HepG2 (cell line): Measurements from ENCODE around the gene SIK2. TPM values are rescaled to one million over a fixed set of nuclear protein-coding genes. Genes with fewer than 3 reads are reported as not detected.

Experiments used
- ARHGAP35 ChIP-seq: sonication (generic); formaldehyde crosslinking; IDR thresholded peaks from 2 replicates; pipeline ENCODE4 v1.9.0; 2022; ENCODE audit warnings: mild to moderate bottlenecking, inconsistent platforms, moderate library complexity, missing genetic modification reagents, borderline replicate concordance
- CCDC6 ChIP-seq: sonication (generic); formaldehyde crosslinking; IDR thresholded peaks from 2 replicates; pipeline ENCODE4 v1.8.1; 2022; ENCODE audit warnings: mild to moderate bottlenecking, missing genetic modification reagents, moderate library complexity
- EED ChIP-seq: sonication (generic); formaldehyde crosslinking; IDR thresholded peaks from 2 replicates; pipeline ENCODE4 v1.5.0; 2020; ENCODE audit warnings: mild to moderate bottlenecking, missing genetic modification reagents
- FOXA1 ChIP-seq, 2 experiments: fragments of 450-650 bp in 1 of 2; sonication (generic) in 1 of 2; formaldehyde crosslinking in 1 of 2; IDR thresholded peaks; 2 replicates each; pipeline versions ENCODE4 v1.4.0 to v1.6.1; 2016 to 2020; ENCODE audit warnings: missing genetic modification reagents in 1 of 2
- GATAD1 ChIP-seq: IDR thresholded peaks from 2 replicates; pipeline ENCODE4 v1.6.1; 2016; ENCODE audit warnings: missing genetic modification reagents, missing compliant biosample characterization
- HMGA1 ChIP-seq: sonication (generic); formaldehyde crosslinking; conservative IDR thresholded peaks from 2 replicates; pipeline ENCODE4 v1.4.0; 2020; ENCODE audit warnings: missing genetic modification reagents
- KDM5B ChIP-seq: sonication (generic); formaldehyde crosslinking; IDR thresholded peaks from 2 replicates; pipeline ENCODE4 v1.4.0; 2020; ENCODE audit warnings: missing genetic modification reagents, mild to moderate bottlenecking, borderline replicate concordance
- NFE2L2 ChIP-seq: fragments of 150-350 bp; IDR thresholded peaks from 2 replicates; pipeline ENCODE4 v1.6.1; 2014; ENCODE audit warnings: low read length
- POLR2G ChIP-seq: fragments of 200-400 bp; formaldehyde crosslinking; IDR thresholded peaks from 2 replicates; pipeline ENCODE4 v1.6.1; 2018; ENCODE audit warnings: mild to moderate bottlenecking, low read depth, low read length, moderate library complexity
- RORA ChIP-seq: sonication (generic); formaldehyde crosslinking; IDR thresholded peaks from 2 replicates; pipeline ENCODE4 v1.5.0; 2020; ENCODE audit warnings: mild to moderate bottlenecking, missing genetic modification reagents, moderate library complexity
- SMARCE1 ChIP-seq: fragments of 450-650 bp; IDR thresholded peaks from 2 replicates; pipeline ENCODE4 v1.6.1; 2017; ENCODE audit warnings: borderline replicate concordance
- SOX6 ChIP-seq, 2 experiments: fragments of 450-650 bp in 1 of 2; sonication (generic) in 1 of 2; formaldehyde crosslinking in 1 of 2; IDR thresholded peaks; 2 replicates each; pipeline versions ENCODE4 v1.4.0 to v1.6.1; 2017 to 2020; ENCODE audit warnings: antibody characterized with exemption in 1 of 2, mild to moderate bottlenecking in 1 of 2, missing genetic modification reagents in 1 of 2
- TP53 ChIP-seq: sonication (generic); formaldehyde crosslinking; conservative IDR thresholded peaks from 2 replicates; pipeline ENCODE4 v1.4.0; 2020; ENCODE audit warnings: missing genetic modification reagents
- TSC22D2 ChIP-seq: sonication (generic); formaldehyde crosslinking; IDR thresholded peaks from 2 replicates; pipeline ENCODE4 v1.5.1; 2020; ENCODE audit warnings: missing genetic modification reagents, mild to moderate bottlenecking, borderline replicate concordance
- XBP1 ChIP-seq: sonication (generic); formaldehyde crosslinking; IDR thresholded peaks from 2 replicates; pipeline ENCODE4 v1.5.0; 2020; ENCODE audit warnings: missing genetic modification reagents
- ZNF264 ChIP-seq: sonication (generic); formaldehyde crosslinking; IDR thresholded peaks from 2 replicates; pipeline ENCODE4 v1.4.0; 2020; ENCODE audit warnings: missing genetic modification reagents
- ZSCAN12 ChIP-seq: sonication (generic); formaldehyde crosslinking; IDR thresholded peaks from 2 replicates; pipeline ENCODE4 v1.9.0; 2021; ENCODE audit warnings: mild to moderate bottlenecking, missing genetic modification reagents
- polyA plus RNA-seq, 8 experiments: library from polyadenylated mRNA; depleted of rRNA in 3 of 8; stranded (reverse) in 7 of 8; unstranded in 1 of 8; fragments of >200 nt; fragmentation: Illumina TruSeq in 4 of 8; extraction: Trizol in 4 of 8; gene quantifications; 2 replicates each; pipeline versions ENCODE4 v1.2.1 to v1.2.3, GENCODE V29; 2011 to 2016; ENCODE audit warnings: low read depth in 4 of 8, missing spikeins in 1 of 8, mixed read lengths in 1 of 8; ENCODE audit not compliant: insufficient read depth in 1 of 8
- total RNA-seq, 5 experiments: library from RNA; depleted of rRNA; stranded (reverse); fragments of >200 nt; fragmentation: Illumina TruSeq; extraction: Trizol; gene quantifications; 2 replicates each; pipeline ENCODE4 v1.2.3, GENCODE V29; 2016; ENCODE audit warnings: low read depth in 1 of 5
- TF ChIP-seq, protein P1 (sequence below): sonication (generic); formaldehyde crosslinking; IDR thresholded peaks from 2 replicates; pipeline ENCODE4 v1.4.0; 2020; ENCODE audit warnings: missing genetic modification reagents
- TF ChIP-seq, protein P2 (sequence below): sonication (generic); formaldehyde crosslinking; IDR thresholded peaks from 2 replicates; pipeline ENCODE4 v1.5.0; 2020; ENCODE audit warnings: missing genetic modification reagents, mild to moderate bottlenecking, borderline replicate concordance
- TF ChIP-seq, protein P3 (sequence below): sonication (generic); formaldehyde crosslinking; IDR thresholded peaks from 2 replicates; pipeline ENCODE4 v1.4.0; 2020; ENCODE audit warnings: mild to moderate bottlenecking, missing genetic modification reagents

SIK2 gene
- total and polyA plus RNA-seq, 2 of the 13 experiments (the other 11 are each of a cell fraction or from before 2014, with no cell fraction given) = 8.1 to 15.4 TPM

DNA sequence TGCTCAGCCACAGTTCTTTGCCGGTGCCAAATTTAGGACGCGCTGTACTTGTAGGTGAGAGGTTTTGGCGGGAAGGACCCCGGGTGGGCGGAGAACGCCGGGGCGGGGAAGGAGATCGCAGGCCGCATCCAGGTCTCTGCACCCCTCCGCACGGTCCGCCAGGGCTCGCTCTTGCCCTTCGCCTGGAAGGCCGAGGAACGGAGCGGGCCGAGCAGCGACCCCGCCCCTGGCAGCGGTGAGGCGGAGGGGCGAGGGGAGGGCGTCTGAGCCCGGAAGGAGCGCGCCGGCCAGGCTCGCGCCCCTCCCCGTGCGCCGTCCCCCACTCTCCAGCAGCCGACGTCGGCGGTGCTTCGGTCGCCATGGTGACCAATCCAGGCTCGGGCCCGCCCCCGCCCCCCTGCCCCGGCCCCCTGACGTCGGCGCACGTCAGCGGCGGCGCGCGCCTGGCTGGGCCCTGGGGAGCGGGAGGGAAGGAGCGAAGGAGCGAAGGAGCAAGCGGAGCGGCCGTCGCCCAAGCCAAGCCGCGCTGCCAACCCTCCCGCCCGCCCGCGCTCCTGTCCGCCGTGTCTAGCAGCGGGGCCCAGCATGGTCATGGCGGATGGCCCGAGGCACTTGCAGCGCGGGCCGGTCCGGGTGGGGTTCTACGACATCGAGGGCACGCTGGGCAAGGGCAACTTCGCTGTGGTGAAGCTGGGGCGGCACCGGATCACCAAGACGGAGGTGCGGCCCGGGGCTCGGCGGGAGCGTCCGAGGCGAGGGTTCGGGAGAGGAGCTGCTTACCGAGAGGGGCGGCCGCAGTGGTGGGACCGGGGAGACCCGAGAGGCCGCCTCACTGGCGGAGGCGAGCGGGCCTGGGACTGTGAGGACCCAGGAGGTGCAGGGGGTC is at the start of gene SIK2 (continued):
- TF ChIP-seq FOXA1 (IDR thresholded peaks at IDR 0.05) (no peak), FOXA1 (CRISPR knock-in tag; IDR thresholded peaks at IDR 0.05) (peak; percentile 54), GATAD1 (CRISPR knock-in tag) (peak; percentile 64), SMARCE1 (no peak), CCDC6 (CRISPR knock-in tag) (peak; percentile 88; the same call in 1 of the 2 replicates), SOX6 (IDR thresholded peaks at IDR 0.05) (no peak), SOX6 (CRISPR knock-in tag; IDR thresholded peaks at IDR 0.05) (peak; percentile 83), ZSCAN12 (CRISPR knock-in tag) (no peak), KDM5B (CRISPR knock-in tag) (peak; percentile 84; the same call in 1 of the 2 replicates), EED (0 out of 2 replicates have a peak, but pooled peaks have one; percentile 16), POLR2G (no peak), HMGA1 (CRISPR knock-in tag) (no peak), ZNF264 (CRISPR knock-in tag) (no peak), RORA (CRISPR knock-in tag) (no peak), TP53 (CRISPR knock-in tag) (no peak), XBP1 (CRISPR knock-in tag) (no peak), TSC22D2 (peak; percentile 84; the same call in 1 of the 2 replicates), NFE2L2 (no peak), ARHGAP35 (CRISPR knock-in tag) (no peak; the same call in 1 of the 2 replicates)
- TF ChIP-seq, protein P1, sequence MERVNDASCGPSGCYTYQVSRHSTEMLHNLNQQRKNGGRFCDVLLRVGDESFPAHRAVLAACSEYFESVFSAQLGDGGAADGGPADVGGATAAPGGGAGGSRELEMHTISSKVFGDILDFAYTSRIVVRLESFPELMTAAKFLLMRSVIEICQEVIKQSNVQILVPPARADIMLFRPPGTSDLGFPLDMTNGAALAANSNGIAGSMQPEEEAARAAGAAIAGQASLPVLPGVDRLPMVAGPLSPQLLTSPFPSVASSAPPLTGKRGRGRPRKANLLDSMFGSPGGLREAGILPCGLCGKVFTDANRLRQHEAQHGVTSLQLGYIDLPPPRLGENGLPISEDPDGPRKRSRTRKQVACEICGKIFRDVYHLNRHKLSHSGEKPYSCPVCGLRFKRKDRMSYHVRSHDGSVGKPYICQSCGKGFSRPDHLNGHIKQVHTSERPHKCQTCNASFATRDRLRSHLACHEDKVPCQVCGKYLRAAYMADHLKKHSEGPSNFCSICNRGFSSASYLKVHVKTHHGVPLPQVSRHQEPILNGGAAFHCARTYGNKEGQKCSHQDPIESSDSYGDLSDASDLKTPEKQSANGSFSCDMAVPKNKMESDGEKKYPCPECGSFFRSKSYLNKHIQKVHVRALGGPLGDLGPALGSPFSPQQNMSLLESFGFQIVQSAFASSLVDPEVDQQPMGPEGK = peak; percentile 95
- TF ChIP-seq, protein P2, sequence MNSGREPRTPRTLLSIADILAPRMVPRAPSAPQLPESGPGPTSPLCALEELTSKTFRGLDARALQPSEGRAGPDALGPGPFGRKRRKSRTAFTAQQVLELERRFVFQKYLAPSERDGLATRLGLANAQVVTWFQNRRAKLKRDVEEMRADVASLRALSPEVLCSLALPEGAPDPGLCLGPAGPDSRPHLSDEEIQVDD (CRISPR knock-in tag) = peak; percentile 51; the same call in 1 of the 2 replicates
- TF ChIP-seq, protein P3, sequence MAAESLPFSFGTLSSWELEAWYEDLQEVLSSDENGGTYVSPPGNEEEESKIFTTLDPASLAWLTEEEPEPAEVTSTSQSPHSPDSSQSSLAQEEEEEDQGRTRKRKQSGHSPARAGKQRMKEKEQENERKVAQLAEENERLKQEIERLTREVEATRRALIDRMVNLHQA = no peak
